SK-N-SH treated with all-trans-retinoic acid at 6 μM for 48 hours (cell line): ENCODE measurements around the gene AOC3.

Source experiments
- ATAC-seq: fragments of 200-7000 bp; cut with Tn5 transposase; 3 replicates; pipeline ENCODE4 v1.9.1; 2020; ENCODE audit warnings: mild to moderate bottlenecking, moderate library complexity
- ARNTL ChIP-seq: fragments of 450-650 bp; formaldehyde crosslinking; IDR thresholded peaks from 2 replicates; pipeline ENCODE4 v1.5.0; 2020; ENCODE audit warnings: low read depth, mild to moderate bottlenecking, moderate library complexity, borderline replicate concordance
- GLIS3 ChIP-seq: fragments of 250-450 bp; sonication (Bioruptor Pico); IDR thresholded peaks from 2 replicates; pipeline ENCODE4 v1.5.0; 2020; ENCODE audit warnings: mild to moderate bottlenecking, moderate library complexity
- ISL1 ChIP-seq: fragments of 250-450 bp; sonication (Bioruptor Pico); IDR thresholded peaks from 2 replicates; pipeline ENCODE4 v2.1.2; 2022; ENCODE audit warnings: mild to moderate bottlenecking, moderate library complexity
- RARB ChIP-seq: fragments of 250-450 bp; sonication (Bioruptor Pico); IDR thresholded peaks from 2 replicates; pipeline ENCODE4 v1.8.0; 2021; ENCODE audit warnings: mild to moderate bottlenecking, moderate library complexity
- SNAI2 ChIP-seq: fragments of 250-450 bp; sonication (Bioruptor Pico); IDR thresholded peaks from 2 replicates; pipeline ENCODE4 v1.5.0; 2020; ENCODE audit warnings: mild to moderate bottlenecking, moderate library complexity
- TCF4 ChIP-seq: fragments of 250-450 bp; sonication (Bioruptor Pico); IDR thresholded peaks from 2 replicates; pipeline ENCODE4 v1.8.0; 2021; ENCODE audit warnings: mild to moderate bottlenecking, moderate library complexity, borderline replicate concordance
- TOX ChIP-seq: fragments of 250-450 bp; sonication (Bioruptor Pico); IDR thresholded peaks from 2 replicates; pipeline ENCODE4 v1.8.0; 2021; ENCODE audit warnings: mild to moderate bottlenecking, moderate library complexity, borderline replicate concordance
- ZC3H10 ChIP-seq: fragments of 250-450 bp; sonication (Bioruptor Pico); IDR thresholded peaks from 2 replicates; pipeline ENCODE4 v1.5.1; 2021; ENCODE audit warnings: mild to moderate bottlenecking, moderate library complexity
- ZFP3 ChIP-seq: fragments of 250-450 bp; sonication (Bioruptor Pico); IDR thresholded peaks from 2 replicates; pipeline ENCODE4 v1.5.0; 2020; ENCODE audit warnings: mild to moderate bottlenecking, moderate library complexity
- ZFP30 ChIP-seq: fragments of 450-650 bp; formaldehyde crosslinking; IDR thresholded peaks from 2 replicates; pipeline ENCODE4 v1.5.0; 2022; ENCODE audit warnings: mild to moderate bottlenecking, moderate library complexity
- ZNF70 ChIP-seq: fragments of 450-650 bp; formaldehyde crosslinking; IDR thresholded peaks from 2 replicates; pipeline ENCODE4 v1.5.0; 2020; ENCODE audit warnings: mild to moderate bottlenecking, moderate library complexity
- ZNF8 ChIP-seq: fragments of 450-650 bp; formaldehyde crosslinking; IDR thresholded peaks from 2 replicates; pipeline ENCODE4 v1.5.0; 2020; ENCODE audit warnings: mild to moderate bottlenecking, moderate library complexity
- TF ChIP-seq, protein P1 (sequence below): fragments of 250-450 bp; sonication (Bioruptor Pico); IDR thresholded peaks from 2 replicates; pipeline ENCODE4 v1.5.1; 2020; ENCODE audit warnings: low read depth, mild to moderate bottlenecking, moderate library complexity
- TF ChIP-seq, protein P2 (sequence below): fragments of 250-450 bp; sonication (Bioruptor Pico); IDR thresholded peaks from 2 replicates; pipeline ENCODE4 v1.8.0; 2021; ENCODE audit warnings: low read depth, mild to moderate bottlenecking, moderate library complexity, borderline replicate concordance
- TF ChIP-seq, protein P3 (sequence below): fragments of 250-450 bp; sonication (Bioruptor Pico); IDR thresholded peaks from 2 replicates; pipeline ENCODE4 v1.5.1; 2021; ENCODE audit warnings: mild to moderate bottlenecking, moderate library complexity
- TF ChIP-seq, protein P4 (sequence below): fragments of 250-450 bp; sonication (Bioruptor Pico); IDR thresholded peaks from 2 replicates; pipeline ENCODE4 v1.5.0; 2020; ENCODE audit warnings: mild to moderate bottlenecking, moderate library complexity

Gene AOC3

DNA sequence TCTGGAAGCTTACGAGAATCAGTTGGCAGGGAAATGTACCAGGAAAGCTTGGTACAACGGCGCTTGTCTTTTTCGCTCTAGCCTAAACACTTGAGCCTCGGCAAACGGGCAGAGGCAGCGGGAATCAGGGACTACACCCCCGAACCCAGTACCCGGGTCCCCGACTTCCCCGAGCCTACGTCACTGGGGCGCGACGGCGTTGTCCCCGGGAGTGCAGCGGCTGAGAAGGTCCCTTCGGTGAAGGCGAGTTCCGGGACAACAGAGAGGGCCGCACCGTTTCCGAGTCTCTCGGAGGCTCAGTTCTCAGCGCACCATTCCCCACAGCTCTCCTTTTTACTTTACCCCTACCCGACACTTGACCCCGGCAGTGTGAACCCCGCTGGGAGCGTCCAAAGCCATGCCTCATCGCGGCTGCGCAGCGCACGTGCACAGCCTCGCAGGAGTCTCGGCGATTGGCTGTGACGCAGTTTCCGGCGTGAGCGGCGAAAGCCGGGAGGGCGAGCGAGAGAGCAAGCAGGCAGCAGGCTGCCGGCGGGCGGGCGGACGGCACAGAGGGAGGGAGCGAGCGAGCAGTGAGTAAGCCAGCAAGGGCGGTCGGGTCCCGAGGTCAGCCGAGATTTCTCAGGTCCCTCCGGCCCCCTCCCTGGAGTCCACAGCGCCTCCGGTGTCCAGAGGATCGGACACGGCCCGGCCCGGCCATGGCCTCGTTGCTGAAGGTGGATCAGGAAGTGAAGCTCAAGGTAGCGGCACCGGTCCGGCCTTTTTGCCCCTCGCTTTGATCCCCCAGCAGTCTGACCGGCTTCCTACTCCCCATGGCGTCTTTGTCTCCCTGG lies 17.8 kb upstream of the AOC3 start, which contains the start of gene PSME3:
Gene PSME3 (plus strand): TSS at position 464 of the 833 bp plus-strand sequence. CDS start 235 bp downstream, at position 699.
- peak; percentile 96 for ATAC-seq
- TF ChIP-seq ZC3H10 = no peak
- TF ChIP-seq ZFP3 (CRISPR knock-in tag) = peak; percentile 47; the same call in 1 of the 2 replicates
- TF ChIP-seq ISL1 (CRISPR knock-in tag) = no peak
- TF ChIP-seq, protein P1, sequence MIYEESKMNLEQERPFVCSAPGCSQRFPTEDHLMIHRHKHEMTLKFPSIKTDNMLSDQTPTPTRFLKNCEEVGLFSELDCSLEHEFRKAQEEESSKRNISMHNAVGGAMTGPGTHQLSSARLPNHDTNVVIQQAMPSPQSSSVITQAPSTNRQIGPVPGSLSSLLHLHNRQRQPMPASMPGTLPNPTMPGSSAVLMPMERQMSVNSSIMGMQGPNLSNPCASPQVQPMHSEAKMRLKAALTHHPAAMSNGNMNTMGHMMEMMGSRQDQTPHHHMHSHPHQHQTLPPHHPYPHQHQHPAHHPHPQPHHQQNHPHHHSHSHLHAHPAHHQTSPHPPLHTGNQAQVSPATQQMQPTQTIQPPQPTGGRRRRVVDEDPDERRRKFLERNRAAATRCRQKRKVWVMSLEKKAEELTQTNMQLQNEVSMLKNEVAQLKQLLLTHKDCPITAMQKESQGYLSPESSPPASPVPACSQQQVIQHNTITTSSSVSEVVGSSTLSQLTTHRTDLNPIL (CRISPR knock-in tag) = no peak
- TF ChIP-seq SNAI2 (CRISPR knock-in tag) = no peak

DNA sequence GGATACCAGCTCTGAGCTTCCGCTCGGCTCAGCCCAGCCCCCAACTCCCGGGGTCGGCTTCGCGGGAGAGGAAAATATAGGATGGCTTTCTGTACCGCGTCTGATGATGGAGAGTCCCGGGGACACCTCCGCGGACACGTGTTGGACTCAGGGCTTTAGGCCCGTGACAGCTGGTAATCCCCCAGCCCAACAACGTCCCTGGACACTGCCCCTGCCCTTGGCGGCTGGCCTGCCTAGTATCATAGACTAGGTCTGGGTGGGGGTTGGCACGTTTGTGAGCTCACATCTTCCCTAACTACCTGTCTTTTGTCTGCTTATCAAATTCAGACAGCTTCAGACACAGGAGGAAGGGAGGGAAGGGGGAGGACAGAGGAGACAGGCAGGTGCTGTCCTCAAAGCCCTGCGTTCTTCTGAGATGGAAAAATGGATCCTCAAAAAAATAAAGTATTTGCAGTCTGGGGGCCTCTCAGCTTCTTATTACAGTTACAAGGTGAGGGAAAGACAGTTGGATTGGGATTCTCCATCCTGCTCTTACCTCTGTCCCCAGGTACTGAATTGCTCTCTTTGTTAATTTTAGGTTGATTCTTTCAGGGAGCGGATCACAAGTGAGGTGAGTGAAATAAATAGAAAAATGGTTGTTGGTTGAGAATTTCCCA lies 17.1 kb upstream of the AOC3 start:
- TF ChIP-seq ZNF8 (no peak), TCF4 (CRISPR knock-in tag) (no peak), GLIS3 (CRISPR knock-in tag) (no peak), ZFP3 (CRISPR knock-in tag) (no peak), RARB (CRISPR knock-in tag) (no peak), ZNF70 (no peak), ZC3H10 (no peak), ISL1 (CRISPR knock-in tag) (no peak)
- peak; percentile 32 for ATAC-seq

DNA sequence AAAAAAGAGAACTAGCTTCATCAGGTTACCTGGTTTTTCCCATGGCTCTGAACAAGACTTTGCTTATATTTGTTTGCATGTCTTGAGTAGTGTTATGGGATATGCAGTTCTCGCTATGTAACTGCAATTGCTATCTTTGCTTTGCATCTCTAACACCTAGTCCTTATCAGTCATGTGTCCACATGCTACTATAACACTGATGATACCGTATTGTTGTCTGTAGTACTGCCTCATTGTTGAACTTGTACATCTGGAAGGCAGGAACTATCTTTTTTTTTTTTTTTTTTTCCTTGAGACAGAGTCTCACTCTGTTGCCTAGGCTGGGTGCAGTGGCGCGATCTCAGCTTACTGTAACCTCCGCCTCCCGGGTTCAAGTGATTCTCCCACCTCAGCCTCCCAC lies 15.3 kb upstream of the AOC3 start:
- TF ChIP-seq, protein P2, sequence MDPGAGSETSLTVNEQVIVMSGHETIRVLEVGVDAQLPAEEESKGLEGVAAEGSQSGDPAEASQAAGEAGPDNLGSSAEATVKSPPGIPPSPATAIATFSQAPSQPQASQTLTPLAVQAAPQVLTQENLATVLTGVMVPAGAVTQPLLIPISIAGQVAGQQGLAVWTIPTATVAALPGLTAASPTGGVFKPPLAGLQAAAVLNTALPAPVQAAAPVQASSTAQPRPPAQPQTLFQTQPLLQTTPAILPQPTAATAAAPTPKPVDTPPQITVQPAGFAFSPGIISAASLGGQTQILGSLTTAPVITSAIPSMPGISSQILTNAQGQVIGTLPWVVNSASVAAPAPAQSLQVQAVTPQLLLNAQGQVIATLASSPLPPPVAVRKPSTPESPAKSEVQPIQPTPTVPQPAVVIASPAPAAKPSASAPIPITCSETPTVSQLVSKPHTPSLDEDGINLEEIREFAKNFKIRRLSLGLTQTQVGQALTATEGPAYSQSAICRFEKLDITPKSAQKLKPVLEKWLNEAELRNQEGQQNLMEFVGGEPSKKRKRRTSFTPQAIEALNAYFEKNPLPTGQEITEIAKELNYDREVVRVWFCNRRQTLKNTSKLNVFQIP = no peak
- ATAC-seq = no peak

DNA sequence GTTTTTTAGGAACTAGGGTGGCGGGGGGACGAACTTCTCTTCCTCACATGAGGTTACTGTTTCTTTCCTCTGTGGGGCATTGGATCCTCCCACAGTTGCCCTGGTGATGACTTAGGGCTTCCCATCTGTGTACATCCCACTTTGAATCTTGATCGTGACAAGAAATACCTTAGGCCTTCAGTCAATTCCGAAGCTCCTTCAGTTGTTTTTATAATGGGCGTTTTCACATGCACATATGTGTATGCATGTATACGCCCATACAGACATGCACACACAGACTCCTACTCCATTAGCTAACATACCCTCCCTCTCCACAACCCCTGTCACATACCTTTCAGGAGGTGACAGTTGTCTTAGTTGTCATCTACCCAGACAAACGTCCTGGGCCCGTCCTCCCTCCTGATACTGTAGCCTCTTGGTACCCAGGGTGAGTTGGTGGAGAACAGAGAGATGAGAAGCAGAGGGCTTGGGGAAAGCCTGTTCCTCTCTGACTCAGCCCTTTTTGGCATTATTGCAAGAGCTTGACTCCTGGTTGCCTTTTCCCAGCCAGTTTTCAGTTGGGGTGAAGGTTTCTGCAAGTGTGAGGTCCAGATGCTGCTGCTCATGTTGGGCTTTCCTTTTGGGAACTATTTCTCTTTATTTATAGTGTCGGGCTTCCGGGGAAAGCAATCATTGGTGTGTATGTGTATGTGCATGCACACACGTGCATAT lies 8.9 kb upstream of the AOC3 start:
- TF ChIP-seq SNAI2 (CRISPR knock-in tag) (no peak), ZNF8 (no peak), ISL1 (CRISPR knock-in tag) (no peak), ARNTL (CRISPR knock-in tag) (no peak), ZFP30 (CRISPR knock-in tag) (no peak), ZC3H10 (no peak)
- TF ChIP-seq, protein P3, sequence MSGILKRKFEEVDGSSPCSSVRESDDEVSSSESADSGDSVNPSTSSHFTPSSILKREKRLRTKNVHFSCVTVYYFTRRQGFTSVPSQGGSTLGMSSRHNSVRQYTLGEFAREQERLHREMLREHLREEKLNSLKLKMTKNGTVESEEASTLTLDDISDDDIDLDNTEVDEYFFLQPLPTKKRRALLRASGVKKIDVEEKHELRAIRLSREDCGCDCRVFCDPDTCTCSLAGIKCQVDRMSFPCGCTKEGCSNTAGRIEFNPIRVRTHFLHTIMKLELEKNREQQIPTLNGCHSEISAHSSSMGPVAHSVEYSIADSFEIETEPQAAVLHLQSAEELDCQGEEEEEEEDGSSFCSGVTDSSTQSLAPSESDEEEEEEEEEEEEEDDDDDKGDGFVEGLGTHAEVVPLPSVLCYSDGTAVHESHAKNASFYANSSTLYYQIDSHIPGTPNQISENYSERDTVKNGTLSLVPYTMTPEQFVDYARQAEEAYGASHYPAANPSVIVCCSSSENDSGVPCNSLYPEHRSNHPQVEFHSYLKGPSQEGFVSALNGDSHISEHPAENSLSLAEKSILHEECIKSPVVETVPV (CRISPR knock-in tag) = no peak
- TF ChIP-seq, protein P1 (CRISPR knock-in tag) = no peak
- ATAC-seq = no peak

DNA sequence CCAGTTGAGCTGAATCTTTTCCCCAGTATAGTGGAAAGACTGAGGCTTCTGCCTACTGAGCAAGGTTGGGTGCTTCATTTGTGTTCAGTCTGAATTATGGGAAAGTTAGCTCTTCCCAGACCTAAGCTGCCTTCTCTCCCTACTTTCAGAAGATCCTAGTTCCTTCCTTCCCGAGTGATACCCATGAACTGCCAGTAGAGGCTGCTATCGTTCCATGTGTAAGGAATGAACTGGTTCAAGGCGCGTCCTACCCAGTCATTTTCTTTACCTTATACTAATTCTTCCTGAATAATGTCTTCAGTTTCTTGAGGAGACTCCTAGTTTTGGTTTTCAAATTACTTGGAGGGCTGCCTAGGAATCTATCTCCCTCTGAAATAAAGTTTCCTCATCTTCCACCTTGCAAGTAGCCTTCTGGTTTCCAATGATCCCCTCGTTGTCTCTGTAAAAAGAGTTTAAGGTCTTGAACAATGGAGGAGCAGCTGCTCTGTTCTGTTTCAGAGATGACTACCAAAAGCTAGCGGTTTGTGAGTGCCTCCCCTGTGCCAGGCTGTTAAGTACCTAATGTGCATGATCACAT lies 7.6 kb upstream of the AOC3 start:
- peak; percentile 81 for ATAC-seq
- TF ChIP-seq TOX (CRISPR knock-in tag) (no peak), SNAI2 (CRISPR knock-in tag) (no peak), RARB (CRISPR knock-in tag) (no peak), ISL1 (CRISPR knock-in tag) (no peak)
- TF ChIP-seq, protein P2 = no peak
- TF ChIP-seq, protein P3 (CRISPR knock-in tag) = no peak
- TF ChIP-seq, protein P1 (CRISPR knock-in tag) = no peak
- TF ChIP-seq, protein P4, sequence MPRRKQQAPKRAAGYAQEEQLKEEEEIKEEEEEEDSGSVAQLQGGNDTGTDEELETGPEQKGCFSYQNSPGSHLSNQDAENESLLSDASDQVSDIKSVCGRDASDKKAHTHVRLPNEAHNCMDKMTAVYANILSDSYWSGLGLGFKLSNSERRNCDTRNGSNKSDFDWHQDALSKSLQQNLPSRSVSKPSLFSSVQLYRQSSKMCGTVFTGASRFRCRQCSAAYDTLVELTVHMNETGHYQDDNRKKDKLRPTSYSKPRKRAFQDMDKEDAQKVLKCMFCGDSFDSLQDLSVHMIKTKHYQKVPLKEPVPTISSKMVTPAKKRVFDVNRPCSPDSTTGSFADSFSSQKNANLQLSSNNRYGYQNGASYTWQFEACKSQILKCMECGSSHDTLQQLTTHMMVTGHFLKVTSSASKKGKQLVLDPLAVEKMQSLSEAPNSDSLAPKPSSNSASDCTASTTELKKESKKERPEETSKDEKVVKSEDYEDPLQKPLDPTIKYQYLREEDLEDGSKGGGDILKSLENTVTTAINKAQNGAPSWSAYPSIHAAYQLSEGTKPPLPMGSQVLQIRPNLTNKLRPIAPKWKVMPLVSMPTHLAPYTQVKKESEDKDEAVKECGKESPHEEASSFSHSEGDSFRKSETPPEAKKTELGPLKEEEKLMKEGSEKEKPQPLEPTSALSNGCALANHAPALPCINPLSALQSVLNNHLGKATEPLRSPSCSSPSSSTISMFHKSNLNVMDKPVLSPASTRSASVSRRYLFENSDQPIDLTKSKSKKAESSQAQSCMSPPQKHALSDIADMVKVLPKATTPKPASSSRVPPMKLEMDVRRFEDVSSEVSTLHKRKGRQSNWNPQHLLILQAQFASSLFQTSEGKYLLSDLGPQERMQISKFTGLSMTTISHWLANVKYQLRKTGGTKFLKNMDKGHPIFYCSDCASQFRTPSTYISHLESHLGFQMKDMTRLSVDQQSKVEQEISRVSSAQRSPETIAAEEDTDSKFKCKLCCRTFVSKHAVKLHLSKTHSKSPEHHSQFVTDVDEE = no peak
